NCI-H748 (cell line): ENCODE data around the gene PIK3R3.

Experiments used
- DNase-seq: peaks from one replicate; lab custom pipeline; 2025; ENCODE audit not compliant: unreplicated experiment; lab: John Stamatoyannopoulos, UW

Gene PIK3R3

GRCh38 chr1:45998020-45998617 is 134.3 kb downstream of the PIK3R3 start:
- no peak for DNase-seq

GRCh38 chr1:45995298-45995697 is 137.1 kb downstream of the PIK3R3 start:
- no peak for DNase-seq

GRCh38 chr1:45994423-45994822 is 138.0 kb downstream of the PIK3R3 start:
- DNase-seq, result no peak
